ENCODE results near the gene TACC2.

The TACC2 gene

GRCh38 chr10:121974535-121975294 is 14.2 kb upstream of the TACC2 start, which contains the start of gene NSMCE4A:
Gene NSMCE4A (minus strand): TSS chr10:121975217. CDS start chr10:121975165, 52 bp downstream.
- DNase-seq (ENCODE audit: insufficient read length, low spot score), result no peak
- peak; percentile 44 for TF ChIP-seq CTCF (IDR thresholded peaks at IDR 0.05; ENCODE audit: insufficient read depth, missing control alignments)
- no peak for FAIRE-seq

- FAIRE-seq, result no peak
- no peak for TF ChIP-seq CTCF (IDR thresholded peaks at IDR 0.05; ENCODE audit: insufficient read depth, missing control alignments)
- DNase-seq (ENCODE audit: insufficient read length, low spot score), result peak; percentile 58
These were observed 13.5 kb upstream of the TACC2 start for GRCh38 chr10:121975295-121976086.

GRCh38 chr10:121976607-121977006 is 12.4 kb upstream of the TACC2 start:
- FAIRE-seq (no peak), DNase-seq (ENCODE audit: insufficient read length, low spot score) (no peak)
- TF ChIP-seq CTCF (IDR thresholded peaks at IDR 0.05; ENCODE audit: insufficient read depth, missing control alignments), result no peak

GRCh38 chr10:121978511-121978910 is 10.5 kb upstream of the TACC2 start:
- no peak for TF ChIP-seq CTCF (IDR thresholded peaks at IDR 0.05; ENCODE audit: insufficient read depth, missing control alignments)
- DNase-seq (ENCODE audit: insufficient read length, low spot score), result no peak
- no peak for FAIRE-seq

GRCh38 chr10:121981346-121981745 is 7.6 kb upstream of the TACC2 start:
- FAIRE-seq (no peak), DNase-seq (ENCODE audit: insufficient read length, low spot score) (no peak)
- TF ChIP-seq CTCF (IDR thresholded peaks at IDR 0.05; ENCODE audit: insufficient read depth, missing control alignments), result no peak

- DNase-seq (ENCODE audit: insufficient read length, low spot score), result no peak
- TF ChIP-seq CTCF (IDR thresholded peaks at IDR 0.05; ENCODE audit: insufficient read depth, missing control alignments), result no peak
- no peak for FAIRE-seq
These were observed 5.1 kb upstream of the TACC2 start for GRCh38 chr10:121983852-121984251.

GRCh38 chr10:121984463-121984862 is 4.5 kb upstream of the TACC2 start:
- no peak for FAIRE-seq
- TF ChIP-seq CTCF (IDR thresholded peaks at IDR 0.05; ENCODE audit: insufficient read depth, missing control alignments), result no peak

More at GRCh38 chr10:121984463-121984862, 4.5 kb upstream of the TACC2 start:
- no peak for DNase-seq (ENCODE audit: insufficient read length, low spot score)

Data from D721Med (cell line).